ENCODE measurements around the gene GPR84.
A peak's percentile ranks its signal among the peaks of the same experiment; 100 is the strongest.

GPR84 gene

GRCh38 chr12:54374562-54375258 lies 10.4 kb upstream of the GPR84 start:
- no peak for DNase-seq (ENCODE audit: low read depth in 1 of 2, low spot score in 1 of 2)

- no peak for DNase-seq (ENCODE audit: low read depth in 1 of 2, low spot score in 1 of 2)
Measured at GRCh38 chr12:54373649-54374561, 9.6 kb upstream of the GPR84 start.

- no peak for DNase-seq (ENCODE audit: low read depth in 1 of 2, low spot score in 1 of 2)
Measured at GRCh38 chr12:54372113-54372806, 8.0 kb upstream of the GPR84 start.

- DNase-seq (ENCODE audit: low read depth in 1 of 2, low spot score in 1 of 2): no peak
Measured at GRCh38 chr12:54371328-54372112, 7.2 kb upstream of the GPR84 start.

- no peak for DNase-seq (ENCODE audit: low read depth in 1 of 2, low spot score in 1 of 2)
Measured at GRCh38 chr12:54370171-54370730, 6.0 kb upstream of the GPR84 start.

GRCh38 chr12:54369597-54370131 lies 5.4 kb upstream of the GPR84 start:
- no peak for DNase-seq (ENCODE audit: low read depth in 1 of 2, low spot score in 1 of 2)

GRCh38 chr12:54368709-54369596 lies 4.7 kb upstream of the GPR84 start:
- peak; percentile 78 to 87 for DNase-seq (ENCODE audit: low read depth in 1 of 2, low spot score in 1 of 2)

GRCh38 chr12:54368025-54368708 lies 3.9 kb upstream of the GPR84 start:
- no peak for DNase-seq (ENCODE audit: low read depth in 1 of 2, low spot score in 1 of 2)

- no peak for DNase-seq (ENCODE audit: low read depth in 1 of 2, low spot score in 1 of 2)
Measured at GRCh38 chr12:54363618-54364017, 668 bp downstream of the GPR84 start.

- no peak for DNase-seq (ENCODE audit: low read depth in 1 of 2, low spot score in 1 of 2)
Measured at GRCh38 chr12:54363047-54363446, 1.2 kb downstream of the GPR84 start.

- no peak for DNase-seq (ENCODE audit: low read depth in 1 of 2, low spot score in 1 of 2)
Measured at GRCh38 chr12:54360717-54361456, 3.4 kb downstream of the GPR84 start.

- no peak for DNase-seq (ENCODE audit: low read depth in 1 of 2, low spot score in 1 of 2)
Measured at GRCh38 chr12:54359762-54360351, 4.4 kb downstream of the GPR84 start.

- peak; percentile 79 to 86 for DNase-seq (ENCODE audit: low read depth in 1 of 2, low spot score in 1 of 2)
Measured at GRCh38 chr12:54358945-54359761, 5.1 kb downstream of the GPR84 start.

- DNase-seq (ENCODE audit: low read depth in 1 of 2, low spot score in 1 of 2): no peak
Measured at GRCh38 chr12:54358191-54358944, 5.9 kb downstream of the GPR84 start.

GRCh38 chr12:54357506-54358190 lies 6.6 kb downstream of the GPR84 start:
- no peak for DNase-seq (ENCODE audit: low read depth in 1 of 2, low spot score in 1 of 2)

GRCh38 chr12:54356951-54357356 lies 7.3 kb downstream of the GPR84 start:
- DNase-seq (ENCODE audit: low read depth in 1 of 2, low spot score in 1 of 2): no peak

Measured in stimulated activated CD4-positive, alpha-beta T cell treated with anti-CD3 and anti-CD28 coated beads, Interleukin-15, amount 100 ng/mL, for 1 hour (primary cell).